Stomach (tissue), 9 donors: ENCODE data around the gene PSMB11. TPM values are rescaled to one million over a fixed set of nuclear protein-coding genes. Genes with fewer than 3 reads are reported as not detected.

ENCODE experiments used
- DNase-seq, 2 donors: peaks; one replicate each; pipeline versions ENCODE4 v3.0.0 to v3.0.0-alpha.2; 2013 to 2019
- H3K27ac ChIP-seq, 5 donors: fragments of 200-600 bp in 4 of 5; sonication (generic) in 4 of 5; one replicate each; pipeline ENCODE4 v1.5.1; 2013 to 2019; ENCODE audit warnings: mild to moderate bottlenecking in 1 of 5, moderate library complexity in 1 of 5
- H3K27me3 ChIP-seq, 3 donors: fragments of 200-600 bp; sonication (generic); one replicate each; pipeline ENCODE4 v1.5.1; 2017 to 2019; ENCODE audit warnings: mixed run types in 1 of 3
- H3K36me3 ChIP-seq, 4 donors: fragments of 200-600 bp; sonication (generic); 1 replicate in 3 of 4; 2 replicates in 1 of 4; pipeline ENCODE4 v1.5.1; 2016 to 2019
- H3K4me1 ChIP-seq, 4 donors: fragments of 200-600 bp; sonication (generic); one replicate each; pipeline ENCODE4 v1.5.1; 2016 to 2019
- H3K4me3 ChIP-seq, 4 donors: fragments of 200-600 bp; sonication (generic) in 3 of 4; one replicate each; pipeline ENCODE4 v1.5.1; 2016 to 2019; ENCODE audit warnings: mild to moderate bottlenecking in 1 of 4
- H3K9me3 ChIP-seq, 4 donors: fragments of 200-600 bp; sonication (generic); one replicate each; pipeline ENCODE4 v1.5.1; 2016 to 2019
- CTCF ChIP-seq, 7 experiments: fragments of 450-650 bp in 4 of 7; fragments of 200-600 bp in 3 of 7; sonication (generic) in 3 of 7; IDR thresholded peaks; one replicate each; pipeline ENCODE4 v1.5.1; 2016 to 2019; ENCODE audit warnings: antibody characterized with exemption in 7 of 7, control low read depth in 2 of 7, mild to moderate bottlenecking in 1 of 7
- EP300 ChIP-seq: sonication (generic); formaldehyde crosslinking; IDR thresholded peaks from one replicate; pipeline ENCODE4 v1.6.1; 2017; ENCODE audit warnings: antibody characterized with exemption
- POLR2A ChIP-seq, 4 donors: fragments of 450-650 bp; IDR thresholded peaks; one replicate each; pipeline ENCODE4 v1.6.1; 2016; ENCODE audit warnings: antibody characterized with exemption in 4 of 4, control low read depth in 2 of 4, mild to moderate bottlenecking in 1 of 4, moderate library complexity in 1 of 4
- POLR2AphosphoS5 ChIP-seq, 3 donors: sonication (generic); formaldehyde crosslinking; IDR thresholded peaks; one replicate each; pipeline ENCODE4 v1.6.1; 2016; ENCODE audit warnings: antibody characterized with exemption in 3 of 3
- WGBS, 5 donors: extraction: QIAGEN DNeasy Blood & Tissue Kit in 3 of 5; methylation state at CpG; one replicate each; pipeline versions ENCODE4 v1.1.5 to v1.1.7; 2013 to 2018; 5-methylcytosine and 5-hydroxymethylcytosine counted together
- intact Hi-C: fragments of 100-400 bp; cut with DNase I; formaldehyde crosslinking; loops from one replicate; pipeline ENCODE4 v1.15.1; 2023; ENCODE audit warnings: low total_unique reads
- polyA plus RNA-seq, 3 donors: library from polyadenylated mRNA; stranded (reverse); fragments of 200-250 nt; gene quantifications; one replicate each; pipeline ENCODE4 v1.2.3, GENCODE V29; 2013
- total RNA-seq, 5 donors: library from RNA; depleted of rRNA; stranded (reverse); fragments of >200 nt; gene quantifications; one replicate each; pipeline versions ENCODE4 v1.1.0 to v1.2.3, GENCODE V29; 2014 to 2016
- donor health status: healthy with polysubstance abuse.
- donor health status: Bipolar disorder and iron deficiency.
- donor health status: healthy.

Gene PSMB11
- total and polyA plus RNA-seq, 8 donors: not detected

GRCh38 chr14:23043145-23043544, 1.1 kb downstream of the PSMB11 start:
- 74 to 90% (median 83%) methylated on average over 5 to 6 of the region's 6 CpGs for WGBS, 5 donors
- Histone ChIP-seq H3K9me3 (no peaks in the 10 kb centered on the region), H3K27ac (no peak overlapping the region), H3K4me1 (peaks cover 0 to 18% (median 8%) of the 10 kb centered on the region in 4 donors), H3K36me3 (no peaks in the 10 kb centered on the region), H3K27me3 (peaks cover 0 to 10% (median 0%) of the 10 kb centered on the region in 3 donors), H3K4me3 (no peak overlapping the region)
- intact Hi-C loops: no loop called here
- peak in 1 of 2 donors; percentile 6 for DNase-seq
- TF ChIP-seq POLR2AphosphoS5 (IDR thresholded peaks at IDR 0.05): no peak
- no peak for TF ChIP-seq EP300

DNA sequence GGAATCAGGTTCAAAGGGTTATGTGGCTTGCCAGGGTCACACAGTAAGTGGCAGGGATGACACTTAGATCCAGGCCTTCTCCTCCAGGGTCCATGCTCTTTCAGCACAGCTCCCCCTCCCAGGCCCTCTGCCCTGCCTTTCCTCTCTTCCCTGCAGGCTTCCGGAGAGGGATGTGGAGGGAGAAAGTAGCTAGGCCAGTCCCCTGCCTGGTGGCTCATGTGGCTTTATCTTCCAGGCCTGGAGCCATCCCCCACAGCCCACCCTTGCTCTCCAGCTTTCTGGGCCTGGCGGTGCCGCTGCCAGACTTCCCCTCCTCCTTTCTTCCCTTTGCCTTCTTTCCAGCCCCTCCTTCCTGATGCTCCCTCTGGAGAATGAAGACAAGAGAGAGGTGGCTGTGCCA, 1.7 kb downstream of the PSMB11 start:
- WGBS, 5 donors: 73 to 94% (median 88%) methylated on average over 3 of the region's 3 CpGs
- Histone ChIP-seq H3K36me3 (no peaks in the 10 kb centered on the region), H3K4me1 (peaks cover 0 to 18% (median 8%) of the 10 kb centered on the region in 4 donors)

GRCh38 chr14:23044840-23045239, 2.8 kb downstream of the PSMB11 start:
- Histone ChIP-seq H3K4me3 (no peak overlapping the region), H3K27me3 (peaks cover 0 to 12% (median 0%) of the 10 kb centered on the region in 3 donors), H3K36me3 (no peaks in the 10 kb centered on the region), H3K27ac (peak overlapping the region in 1 of 5 donors; percentile 27), H3K9me3 (no peaks in the 10 kb centered on the region), H3K4me1 (peaks cover 0 to 18% (median 8%) of the 10 kb centered on the region in 4 donors)
- intact Hi-C loops: no loop called here
- 38 to 61% (median 57%) methylated on average over 8 of the region's 8 CpGs for WGBS, 5 donors
- peak; percentile 9 to 59 for DNase-seq
- TF ChIP-seq POLR2A (IDR thresholded peaks at IDR 0.05) (no peak), EP300 (no peak), POLR2AphosphoS5 (IDR thresholded peaks at IDR 0.05) (no peak), CTCF (IDR thresholded peaks at IDR 0.05) (no peak)

More for the DNA sequence above, 1.7 kb downstream of the PSMB11 start:
- TF ChIP-seq EP300 (no peak), POLR2A (IDR thresholded peaks at IDR 0.05) (no peak), CTCF (IDR thresholded peaks at IDR 0.05) (no peak), POLR2AphosphoS5 (IDR thresholded peaks at IDR 0.05) (no peak)
- no peak overlapping the region for H3K27ac ChIP-seq
- H3K9me3 ChIP-seq: no peaks in the 10 kb centered on the region
- no peak overlapping the region for H3K4me3 ChIP-seq
- peak in 1 of 2 donors; percentile 45 for DNase-seq
- intact Hi-C loops: no loop called here
- H3K27me3 ChIP-seq: peaks cover 0 to 12% (median 0%) of the 10 kb centered on the region in 3 donors

GRCh38 chr14:23045419-23046357, 3.7 kb downstream of the PSMB11 start:
- peaks cover 0 to 12% (median 0%) of the 10 kb centered on the region in 3 donors for H3K27me3 ChIP-seq
- H3K36me3 ChIP-seq: no peaks in the 10 kb centered on the region
- intact Hi-C loops: no loop called here
- H3K9me3 ChIP-seq: no peaks in the 10 kb centered on the region
- DNase-seq: peak in 1 of 2 donors; percentile 39
- 62 to 78% (median 64%) methylated on average over 13 of the region's 13 CpGs for WGBS, 5 donors
- H3K4me3 ChIP-seq: no peak overlapping the region
- no peak for TF ChIP-seq CTCF (IDR thresholded peaks at IDR 0.05)
- no peak for TF ChIP-seq EP300
- no peak for TF ChIP-seq POLR2AphosphoS5 (IDR thresholded peaks at IDR 0.05)
- TF ChIP-seq POLR2A (IDR thresholded peaks at IDR 0.05): no peak
- peak overlapping the region in 2 of 5 donors; percentile 0 to 27 for H3K27ac ChIP-seq
- peaks cover 0 to 18% (median 8%) of the 10 kb centered on the region in 4 donors for H3K4me1 ChIP-seq
